Osteocyte (in vitro differentiated cells): Measurements from ENCODE around the gene CXCL17. TPM values are rescaled to one million over a fixed set of nuclear protein-coding genes. Genes with fewer than 3 reads are reported as not detected.

Source experiments
- DNase-seq: peaks from one replicate; pipeline ENCODE4 v3.0.0; 2021; ENCODE audit warnings: mixed read lengths; ENCODE audit not compliant: unreplicated experiment; ENCODE audit errors: extremely low spot score
- H3K27ac Mint-ChIP-seq: one replicate; pipeline ENCODE4 v1.8.0; 2021; ENCODE audit warnings: mild to moderate bottlenecking, mixed read lengths; ENCODE audit not compliant: unreplicated experiment
- H3K27me3 Mint-ChIP-seq: one replicate; pipeline ENCODE4 v1.8.0; 2021; ENCODE audit warnings: mixed read lengths; ENCODE audit not compliant: unreplicated experiment
- H3K36me3 Mint-ChIP-seq: one replicate; pipeline ENCODE4 v1.8.0; 2021; ENCODE audit warnings: mixed read lengths; ENCODE audit not compliant: unreplicated experiment
- H3K4me1 Mint-ChIP-seq: one replicate; pipeline ENCODE4 v1.8.0; 2021; ENCODE audit warnings: mixed read lengths; ENCODE audit not compliant: unreplicated experiment
- H3K4me3 Mint-ChIP-seq: one replicate; pipeline ENCODE4 v1.8.0; 2021; ENCODE audit warnings: mild to moderate bottlenecking, moderate library complexity, mixed read lengths; ENCODE audit not compliant: unreplicated experiment
- H3K9me3 Mint-ChIP-seq: one replicate; pipeline ENCODE4 v1.8.0; 2021; ENCODE audit warnings: mixed read lengths; ENCODE audit not compliant: unreplicated experiment
- CTCF ChIP-seq: fragments of 200-600 bp; sonication (generic); IDR thresholded peaks from 2 replicates; pipeline ENCODE4 v1.5.0; 2021; ENCODE audit warnings: antibody characterized with exemption, mild to moderate bottlenecking, moderate library complexity
- total RNA-seq: library from RNA; stranded (reverse); gene quantifications from 2 replicates; pipeline ENCODE4 v1.2.1, GENCODE V29; 2021

CXCL17 gene
- total RNA-seq, 1 donor from 2014 or later, result not detected

- Mint-ChIP-seq H3K27me3 (no peaks in the 10 kb centered on the region), H3K36me3 (no peaks in the 10 kb centered on the region), H3K4me3 (peak overlapping the region; percentile 79), H3K27ac (peak overlapping the region; percentile 54), H3K9me3 (no peaks in the 10 kb centered on the region), H3K4me1 (peaks cover 29% of the 10 kb centered on the region)
- peak; percentile 93 for DNase-seq
- TF ChIP-seq CTCF, result peak; percentile 91
Observed at GRCh38 chr19:42401365-42402303, 41.1 kb downstream of the CXCL17 start.

DNA sequence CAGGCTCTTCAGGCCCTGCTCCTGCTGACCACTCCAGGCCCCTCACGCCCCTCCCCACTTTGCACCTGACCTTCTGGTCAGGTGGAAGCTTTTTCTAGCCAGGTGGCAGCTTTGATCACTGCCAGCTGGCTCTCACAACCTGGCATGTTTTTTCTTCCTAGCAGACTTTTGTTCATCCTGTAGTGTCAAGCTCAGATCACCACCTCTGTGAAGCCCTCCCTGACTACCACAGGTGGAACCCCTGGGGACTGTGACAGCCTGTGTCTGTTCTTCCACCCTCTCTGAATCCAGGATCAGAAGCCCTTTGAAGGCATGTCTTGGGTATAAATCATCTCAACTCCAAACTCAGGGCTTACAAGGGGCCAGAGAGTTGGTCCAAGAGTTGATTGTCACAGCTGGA lies 42.3 kb downstream of the CXCL17 start:
- H3K9me3 Mint-ChIP-seq, result no peaks in the 10 kb centered on the region
- no peak overlapping the region for H3K4me3 Mint-ChIP-seq
- no peak overlapping the region for H3K27ac Mint-ChIP-seq
- no peaks in the 10 kb centered on the region for H3K27me3 Mint-ChIP-seq
- DNase-seq, result no peak
- no peak for TF ChIP-seq CTCF
- H3K36me3 Mint-ChIP-seq, result no peaks in the 10 kb centered on the region
- peaks cover 35% of the 10 kb centered on the region for H3K4me1 Mint-ChIP-seq

DNA sequence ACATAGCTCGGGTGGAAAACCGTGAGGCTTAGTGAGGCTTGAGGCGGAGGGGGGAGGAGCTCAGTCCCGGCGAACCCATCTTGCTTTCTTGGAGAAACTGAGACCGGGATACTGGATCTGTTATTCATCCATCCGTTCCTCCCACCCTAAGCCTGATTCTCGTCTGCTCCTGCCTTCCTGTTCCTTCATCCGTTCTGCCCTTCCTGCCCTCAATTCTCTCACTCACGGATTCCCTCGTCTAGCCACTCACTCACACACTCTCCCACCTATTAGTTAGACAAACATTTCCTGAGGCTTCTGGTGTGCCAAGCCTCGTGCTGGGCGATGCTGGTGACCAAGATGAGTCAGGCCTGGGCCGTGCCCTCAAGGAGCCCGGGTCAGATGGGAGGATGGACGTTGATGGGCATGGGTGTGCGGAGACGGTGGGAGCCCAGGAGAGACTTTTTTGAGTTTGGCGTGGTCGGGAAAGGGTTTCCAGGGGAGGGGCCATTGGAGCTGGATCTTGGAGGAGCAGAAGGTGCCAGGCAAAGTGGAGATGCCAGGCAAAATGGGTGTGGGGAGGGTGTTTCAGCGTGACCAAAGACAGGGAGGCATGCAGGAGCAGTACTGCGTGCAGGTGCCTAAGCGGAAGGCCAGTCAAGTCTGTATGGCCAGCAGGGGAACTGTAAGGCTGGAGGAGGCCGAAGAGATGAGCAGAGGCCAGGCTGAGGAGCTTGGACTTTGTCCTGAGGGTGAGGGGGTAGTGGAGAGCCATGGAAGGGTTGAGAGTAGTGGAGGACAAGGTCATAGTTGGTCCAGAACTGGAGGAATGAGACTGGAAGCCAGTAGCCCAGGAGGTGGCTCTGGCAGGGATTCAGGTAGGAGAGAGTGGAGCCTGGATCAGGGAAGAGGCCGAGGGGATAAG lies 45.2 kb downstream of the CXCL17 start:
- no peaks in the 10 kb centered on the region for H3K9me3 Mint-ChIP-seq
- no peaks in the 10 kb centered on the region for H3K27me3 Mint-ChIP-seq
- H3K36me3 Mint-ChIP-seq, result no peaks in the 10 kb centered on the region
- TF ChIP-seq CTCF, result no peak
- DNase-seq, result no peak
- H3K27ac Mint-ChIP-seq, result peak overlapping the region; percentile 90
- peak overlapping the region; percentile 90 for H3K4me3 Mint-ChIP-seq
- H3K4me1 Mint-ChIP-seq, result peaks cover 31% of the 10 kb centered on the region

DNA sequence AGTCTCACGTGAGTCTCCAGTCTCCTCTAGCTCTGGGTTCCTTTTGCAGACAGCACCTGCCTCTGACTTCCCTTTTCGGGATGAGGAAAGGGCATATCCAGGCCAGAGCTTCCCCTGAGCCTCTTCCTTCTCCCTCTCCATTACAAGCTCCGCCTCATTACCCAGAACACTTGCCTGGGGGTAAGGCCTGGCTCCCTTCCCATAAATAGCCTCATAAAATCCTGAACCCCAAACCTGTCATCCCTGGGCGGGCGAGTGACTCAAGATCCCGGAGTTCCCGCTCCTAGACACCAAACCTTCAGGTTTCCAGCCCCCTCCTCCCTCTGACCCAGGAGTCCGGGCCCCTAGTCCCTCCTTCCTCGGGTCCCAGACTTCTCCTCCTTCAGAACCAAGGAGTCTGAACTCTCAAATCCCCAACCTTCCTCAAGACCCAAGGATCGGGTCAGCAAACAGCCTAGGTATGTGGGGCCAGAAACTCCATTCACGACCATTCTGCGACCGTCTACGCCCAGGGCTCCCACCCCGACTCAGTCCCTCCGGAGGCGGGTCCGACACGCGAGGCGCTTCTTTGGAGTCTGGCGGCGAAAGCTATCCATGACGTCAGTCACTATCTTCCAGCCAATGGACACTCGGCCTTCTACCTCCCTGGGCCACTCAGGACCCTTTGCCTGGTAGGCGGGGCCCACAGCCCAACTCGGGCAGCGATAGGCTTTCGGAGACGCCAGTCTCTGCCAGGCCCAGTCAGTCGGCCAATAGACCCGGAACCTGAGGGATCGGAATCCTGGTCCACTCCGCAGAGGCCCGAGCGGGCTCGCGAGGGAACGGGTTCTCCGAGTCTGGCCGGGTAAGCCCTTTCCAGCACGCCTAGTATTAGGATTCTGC lies 46.1 kb downstream of the CXCL17 start:
- TF ChIP-seq CTCF, result no peak
- H3K4me1 Mint-ChIP-seq, result peaks cover 25% of the 10 kb centered on the region

More for the DNA sequence above, 46.1 kb downstream of the CXCL17 start:
- no peaks in the 10 kb centered on the region for H3K36me3 Mint-ChIP-seq
- no peaks in the 10 kb centered on the region for H3K9me3 Mint-ChIP-seq
- peak overlapping the region; percentile 96 for H3K27ac Mint-ChIP-seq
- H3K4me3 Mint-ChIP-seq, result peak overlapping the region; percentile 90
- peak; percentile 100 for DNase-seq
- H3K27me3 Mint-ChIP-seq, result peaks cover 5% of the 10 kb centered on the region
